CD4-positive, CD25-positive, alpha-beta regulatory T cell (primary cell): Measurements from ENCODE around the gene ABCD3. TPM values are rescaled to one million over a fixed set of nuclear protein-coding genes. Genes with fewer than 3 reads are reported as not detected.
A peak's percentile ranks its signal among the peaks of the same experiment; 100 is the strongest.
"Not testable (repeated sequence)": the region's sequence is repeated elsewhere in the genome, so short reads cannot be mapped to it uniquely, and the experiment has no call there.

Experiments
- ATAC-seq, 2 donors: fragments of 150-1000 bp; cut with Tn5 transposase; one replicate each; pipeline ENCODE4 v1.10.0; 2021; ENCODE audit warnings: low read depth in 2 of 2, moderate number of reproducible peaks in 2 of 2, moderate library complexity in 1 of 2
- DNase-seq, 3 donors: peaks; one replicate each; pipeline versions ENCODE4 v3.0.0 to v3.0.0-alpha.2; 2012 to 2022; ENCODE audit warnings: mixed read lengths in 1 of 3
- H3K27ac ChIP-seq: one replicate; pipeline ENCODE4 v1.7.0; 2013; ENCODE audit warnings: mild to moderate bottlenecking, low read length; ENCODE audit not compliant: insufficient read depth, poor library complexity, severe bottlenecking
- H3K27me3 ChIP-seq: one replicate; pipeline ENCODE4 v1.7.0; 2013; ENCODE audit warnings: low read length; ENCODE audit not compliant: control insufficient read depth, insufficient read depth
- H3K36me3 ChIP-seq: one replicate; pipeline ENCODE4 v1.7.0; 2013; ENCODE audit warnings: mild to moderate bottlenecking, low read length, moderate library complexity; ENCODE audit not compliant: control insufficient read depth, insufficient read depth
- H3K4me1 ChIP-seq: 2 replicates; pipeline ENCODE4 v1.7.0; 2013; ENCODE audit warnings: mild to moderate bottlenecking, low read length; ENCODE audit not compliant: insufficient read depth, control insufficient read depth, poor library complexity, severe bottlenecking
- H3K4me3 ChIP-seq: one replicate; pipeline ENCODE4 v1.7.0; 2013; ENCODE audit warnings: low read depth, mild to moderate bottlenecking, low read length, moderate library complexity
- H3K9me3 ChIP-seq, 2 experiments: 1 replicate in 1 of 2; 2 replicates in 1 of 2; pipeline ENCODE4 v1.7.0; 2013; ENCODE audit warnings: low read length in 2 of 2, mild to moderate bottlenecking in 1 of 2, moderate library complexity in 1 of 2; ENCODE audit not compliant: control insufficient read depth in 2 of 2
- H3K27ac Mint-ChIP-seq, 3 donors: one replicate each; pipeline ENCODE4 v1.8.0; 2020 to 2022; ENCODE audit warnings: mild to moderate bottlenecking in 3 of 3, mixed read lengths in 3 of 3, moderate library complexity in 2 of 3
- H3K27me3 Mint-ChIP-seq: one replicate; pipeline ENCODE4 v1.8.0; 2022; ENCODE audit warnings: mild to moderate bottlenecking, mixed read lengths
- H3K36me3 Mint-ChIP-seq: one replicate; pipeline ENCODE4 v1.8.0; 2020; ENCODE audit warnings: mixed read lengths
- H3K4me1 Mint-ChIP-seq, 4 donors: one replicate each; pipeline ENCODE4 v1.8.0; 2020 to 2022; ENCODE audit warnings: mixed read lengths in 4 of 4, mild to moderate bottlenecking in 1 of 4
- H3K4me3 Mint-ChIP-seq, 4 donors: one replicate each; pipeline ENCODE4 v1.8.0; 2020 to 2022; ENCODE audit warnings: mild to moderate bottlenecking in 4 of 4, mixed read lengths in 4 of 4, moderate library complexity in 3 of 4
- H3K9me3 Mint-ChIP-seq, 7 donors: one replicate each; pipeline ENCODE4 v1.8.0; 2020 to 2022; ENCODE audit warnings: mixed read lengths in 7 of 7, mild to moderate bottlenecking in 3 of 7, moderate library complexity in 2 of 7
- polyA plus RNA-seq, 4 donors: library from polyadenylated mRNA; unstranded; fragments of 300-500 nt; fragmentation: Illumina TruSeq; gene quantifications; one replicate each; pipeline ENCODE4 v1.2.3, GENCODE V29; 2021
- total RNA-seq: library from RNA; stranded (reverse); gene quantifications from one replicate; pipeline ENCODE4 v1.2.3, GENCODE V29; 2022

The ABCD3 gene
- total and polyA plus RNA-seq, 5 donors from 2014 or later, result 15.3 to 21.6 (median 19.4) TPM

GRCh38 chr1:94428927-94429528, 10.8 kb downstream of the ABCD3 start:
- H3K9me3 ChIP-seq, H3K4me1 ChIP-seq, H3K27me3 ChIP-seq, H3K4me3 Mint-ChIP-seq, H3K27ac Mint-ChIP-seq, ATAC-seq, H3K27me3 Mint-ChIP-seq, H3K27ac ChIP-seq, H3K36me3 ChIP-seq, DNase-seq, H3K4me3 ChIP-seq, H3K9me3 Mint-ChIP-seq: not testable (repeated sequence)
- Mint-ChIP-seq H3K4me1 (peaks cover 14 to 53% (median 27%) of the 10 kb centered on the region in 4 donors), H3K36me3 (peaks cover 11% of the 10 kb centered on the region)

- not testable (repeated sequence) for H3K9me3 ChIP-seq, DNase-seq, H3K9me3 Mint-ChIP-seq, H3K27ac ChIP-seq, H3K36me3 ChIP-seq, ATAC-seq, H3K4me3 ChIP-seq, H3K27me3 Mint-ChIP-seq, H3K27me3 ChIP-seq, H3K27ac Mint-ChIP-seq, H3K4me1 ChIP-seq
- H3K36me3 Mint-ChIP-seq, result peaks cover 19% of the 10 kb centered on the region
- peak overlapping the region in 1 of 4 donors; percentile 16 for H3K4me3 Mint-ChIP-seq
- peaks cover 22 to 51% (median 32%) of the 10 kb centered on the region in 4 donors for H3K4me1 Mint-ChIP-seq
Observed at GRCh38 chr1:94430066-94430465, 11.9 kb downstream of the ABCD3 start.

- DNase-seq (no peak), ATAC-seq (no peak)
- Histone ChIP-seq H3K36me3 (peaks cover 4% of the 10 kb centered on the region), H3K4me1 (peaks cover 3% of the 10 kb centered on the region), H3K4me3 (no peak overlapping the region), H3K27ac (no peak overlapping the region), H3K9me3 (no peaks in the 10 kb centered on the region), H3K27me3 (no peaks in the 10 kb centered on the region)
- Mint-ChIP-seq H3K4me1 (peaks cover 15 to 40% (median 38%) of the 10 kb centered on the region in 4 donors), H3K27me3 (no peaks in the 10 kb centered on the region), H3K36me3 (peaks cover 25% of the 10 kb centered on the region), H3K27ac (no peak overlapping the region), H3K9me3 (peaks cover 0 to 14% (median 0%) of the 10 kb centered on the region in 7 donors), H3K4me3 (no peak overlapping the region)
Observed at GRCh38 chr1:94433866-94434265, 15.7 kb downstream of the ABCD3 start.

- no peak for DNase-seq
- no peak overlapping the region for H3K27ac Mint-ChIP-seq
- Histone ChIP-seq H3K36me3 (peaks cover 4% of the 10 kb centered on the region), H3K4me1 (peaks cover 3% of the 10 kb centered on the region), H3K9me3 (no peaks in the 10 kb centered on the region), H3K27ac (no peak overlapping the region), H3K4me3 (no peak overlapping the region), H3K27me3 (no peaks in the 10 kb centered on the region)
- ATAC-seq, result no peak
- H3K4me1 Mint-ChIP-seq, result peaks cover 14 to 42% (median 37%) of the 10 kb centered on the region in 4 donors
- H3K36me3 Mint-ChIP-seq, result peaks cover 23% of the 10 kb centered on the region
- no peak overlapping the region for H3K4me3 Mint-ChIP-seq
- H3K27me3 Mint-ChIP-seq, result no peaks in the 10 kb centered on the region
- H3K9me3 Mint-ChIP-seq, result peaks cover 0 to 14% (median 0%) of the 10 kb centered on the region in 7 donors
Observed at GRCh38 chr1:94434365-94435045, 16.3 kb downstream of the ABCD3 start.

GRCh38 chr1:94438692-94439276, 20.6 kb downstream of the ABCD3 start:
- Mint-ChIP-seq H3K36me3 (peaks cover 32% of the 10 kb centered on the region), H3K4me1 (peaks cover 21 to 37% (median 29%) of the 10 kb centered on the region in 4 donors), H3K9me3 (peaks cover 0 to 35% (median 11%) of the 10 kb centered on the region in 7 donors), H3K27me3 (no peaks in the 10 kb centered on the region), H3K4me3 (no peak overlapping the region), H3K27ac (no peak overlapping the region)
- Histone ChIP-seq H3K27ac (no peak overlapping the region), H3K27me3 (no peaks in the 10 kb centered on the region), H3K4me1 (no peaks in the 10 kb centered on the region), H3K36me3 (peaks cover 4% of the 10 kb centered on the region), H3K4me3 (no peak overlapping the region), H3K9me3 (peaks cover 10 to 14% of the 10 kb centered on the region in 2 experiments)
- DNase-seq (no peak), ATAC-seq (no peak)

GRCh38 chr1:94440088-94440487, 21.9 kb downstream of the ABCD3 start:
- Mint-ChIP-seq H3K4me1 (peaks cover 13 to 31% (median 22%) of the 10 kb centered on the region in 4 donors), H3K27me3 (no peaks in the 10 kb centered on the region), H3K27ac (no peak overlapping the region), H3K36me3 (peaks cover 24% of the 10 kb centered on the region), H3K4me3 (no peak overlapping the region), H3K9me3 (peaks cover 0 to 35% (median 15%) of the 10 kb centered on the region in 7 donors)
- Histone ChIP-seq H3K27me3 (no peaks in the 10 kb centered on the region), H3K27ac (no peak overlapping the region), H3K4me3 (no peak overlapping the region), H3K36me3 (peaks cover 2% of the 10 kb centered on the region), H3K9me3 (peaks cover 12 to 27% of the 10 kb centered on the region in 2 experiments), H3K4me1 (no peaks in the 10 kb centered on the region)
- ATAC-seq, result no peak
- DNase-seq, result no peak

GRCh38 chr1:94443067-94443466, 24.9 kb downstream of the ABCD3 start:
- Mint-ChIP-seq H3K9me3 (peaks cover 0 to 52% (median 23%) of the 10 kb centered on the region in 7 donors), H3K36me3 (peaks cover 27% of the 10 kb centered on the region), H3K4me1 (peaks cover 4 to 19% (median 12%) of the 10 kb centered on the region in 4 donors)
- H3K4me1 ChIP-seq, H3K27me3 ChIP-seq, DNase-seq, H3K27ac Mint-ChIP-seq, H3K4me3 ChIP-seq, ATAC-seq, H3K4me3 Mint-ChIP-seq, H3K27ac ChIP-seq, H3K36me3 ChIP-seq, H3K27me3 Mint-ChIP-seq: not testable (repeated sequence)
- H3K9me3 ChIP-seq, result peaks cover 26 to 43% of the 10 kb centered on the region in 2 experiments
